NCI-H226 (cell line): Measurements from ENCODE around the gene STAT6.

Experiments used
- DNase-seq: peaks from one replicate; pipeline ENCODE4 v3.0.0-alpha.2; 2015

Gene STAT6

GRCh38 chr12:57099766-57100165 lies 11.4 kb downstream of the STAT6 start:
- no peak for DNase-seq

GRCh38 chr12:57099047-57099714 lies 12.0 kb downstream of the STAT6 start:
- no peak for DNase-seq

GRCh38 chr12:57098546-57098945 lies 12.6 kb downstream of the STAT6 start:
- no peak for DNase-seq

GRCh38 chr12:57097554-57097835 lies 13.7 kb downstream of the STAT6 start:
- no peak for DNase-seq

- no peak for DNase-seq
These were observed 14.2 kb downstream of the STAT6 start for GRCh38 chr12:57096748-57097553.

GRCh38 chr12:57096099-57096572 lies 15.0 kb downstream of the STAT6 start:
- peak; percentile 91 for DNase-seq

GRCh38 chr12:57095440-57095839 lies 15.7 kb downstream of the STAT6 start:
- DNase-seq: no peak

- no peak for DNase-seq
These were observed 16.7 kb downstream of the STAT6 start for GRCh38 chr12:57094208-57095160.

GRCh38 chr12:57093415-57094207 lies 17.6 kb downstream of the STAT6 start:
- DNase-seq: no peak

- DNase-seq: no peak
These were observed 18.2 kb downstream of the STAT6 start for GRCh38 chr12:57092876-57093414.

- no peak for DNase-seq
These were observed 18.7 kb downstream of the STAT6 start for GRCh38 chr12:57092529-57092862.

- no peak for DNase-seq
These were observed 19.3 kb downstream of the STAT6 start for GRCh38 chr12:57091638-57092528.

- DNase-seq: no peak
These were observed 20.1 kb downstream of the STAT6 start for GRCh38 chr12:57090924-57091637.

GRCh38 chr12:57090490-57090889 lies 20.7 kb downstream of the STAT6 start:
- no peak for DNase-seq

GRCh38 chr12:57089271-57090245 lies 21.6 kb downstream of the STAT6 start:
- peak; percentile 88 for DNase-seq

- peak; percentile 98 for DNase-seq
These were observed 22.6 kb downstream of the STAT6 start, which contains the start of gene NAB2 for GRCh38 chr12:57088354-57089270. TSS of gene NAB2 (plus strand) at chr12:57089114. CDS start at chr12:57089272, 158 bp downstream.

GRCh38 chr12:57087691-57088353 lies 23.3 kb downstream of the STAT6 start:
- peak; percentile 95 for DNase-seq
